B cell (primary cell): ENCODE data around the gene NKTR. TPM values are rescaled to one million over a fixed set of nuclear protein-coding genes. Genes with fewer than 3 reads are reported as not detected.

ENCODE experiments used
- ATAC-seq: fragments of 200-7000 bp; cut with Tn5 transposase; one replicate; pipeline ENCODE4 v1.10.0; 2021; ENCODE audit warnings: low read depth, mild to moderate bottlenecking, moderate number of reproducible peaks, moderate library complexity
- CTCF ChIA-PET: fragments of 350-600 bp; sonication (Branson Sonifier 250); formaldehyde crosslinking; loops from one replicate; lab custom pipeline; 2021; ENCODE audit warnings: antibody characterized with exemption, inconsistent platforms; lab: Charles Lee
- POLR2A ChIA-PET: fragments of 350-600 bp; sonication (Branson Sonifier 250); formaldehyde crosslinking; loops from one replicate; lab custom pipeline; 2021; ENCODE audit warnings: antibody characterized with exemption; lab: Charles Lee
- DNase-seq: peaks from one replicate; pipeline ENCODE4 v3.0.0; 2013
- H2AFZ ChIP-seq: 2 replicates; pipeline ENCODE4 v1.6.1; 2012; ENCODE audit warnings: mild to moderate bottlenecking, low read depth, low read length; ENCODE audit not compliant: insufficient read depth, poor library complexity, severe bottlenecking
- H3K27ac ChIP-seq, 2 donors: 1 replicate in 1 of 2; 2 replicates in 1 of 2; pipeline ENCODE4 v1.5.1; 2012 to 2013; ENCODE audit warnings: low read length in 2 of 2, mild to moderate bottlenecking in 2 of 2, moderate library complexity in 1 of 2
- H3K27me3 ChIP-seq, 4 experiments: fragments of 200-600 bp in 1 of 4; sonication (generic) in 1 of 4; replicated peaks in 1 of 4; 1 replicate in 2 of 4; 2 replicates in 2 of 4; pipeline versions ENCODE4 v1.6.1 to v1.7.0; 2013 to 2016; ENCODE audit warnings: low read length in 3 of 4, mild to moderate bottlenecking in 2 of 4, mixed read lengths in 1 of 4, moderate library complexity in 1 of 4; ENCODE audit not compliant: insufficient read depth in 4 of 4, control insufficient read depth in 3 of 4; ENCODE audit errors: control extremely low read depth in 1 of 4
- H3K36me3 ChIP-seq, 2 experiments: replicated peaks in 1 of 2; 1 replicate in 1 of 2; 2 replicates in 1 of 2; pipeline versions ENCODE4 v1.6.1 to v1.7.1; 2013; ENCODE audit warnings: low read length in 1 of 2; ENCODE audit not compliant: insufficient read depth in 2 of 2, control insufficient read depth in 1 of 2; ENCODE audit errors: control extremely low read depth in 1 of 2, extremely low read depth in 1 of 2
- H3K4me1 ChIP-seq, 2 donors: fragments of 200-600 bp in 1 of 2; sonication (generic) in 1 of 2; 1 replicate in 1 of 2; 2 replicates in 1 of 2; pipeline versions ENCODE4 v1.5.1 to v1.6.1; 2013 to 2017; ENCODE audit warnings: low read length in 2 of 2; ENCODE audit not compliant: control insufficient read depth in 2 of 2, insufficient read depth in 2 of 2
- H3K4me2 ChIP-seq: replicated peaks from 2 replicates; pipeline ENCODE3; 2012; ENCODE audit warnings: mild to moderate bottlenecking, low read depth, low read length; ENCODE audit not compliant: poor library complexity, severe bottlenecking
- H3K4me3 ChIP-seq, 5 experiments: fragments of 200-600 bp in 1 of 5; sonication (generic) in 1 of 5; 1 replicate in 3 of 5; 2 replicates in 2 of 5; pipeline versions ENCODE4 v1.5.1 to v1.7.0; 2011 to 2016; ENCODE audit warnings: low read length in 4 of 5, mild to moderate bottlenecking in 4 of 5, low read depth in 2 of 5, control low read depth in 1 of 5, moderate library complexity in 1 of 5; ENCODE audit not compliant: insufficient read depth in 1 of 5; ENCODE audit errors: control extremely low read depth in 1 of 5, extremely low read depth in 1 of 5
- H3K79me2 ChIP-seq: fragments of 200-600 bp; sonication (generic); one replicate; pipeline ENCODE4 v1.6.0; 2016; ENCODE audit warnings: low read length; ENCODE audit not compliant: control insufficient read depth, insufficient read depth
- H3K9ac ChIP-seq: fragments of 200-600 bp; sonication (generic); 2 replicates; pipeline ENCODE4 v1.6.1; 2017; ENCODE audit warnings: mild to moderate bottlenecking, low read length, moderate library complexity
- H3K9me3 ChIP-seq, 3 donors: one replicate each; pipeline versions ENCODE4 v1.6.1 to v1.7.1; 2013; ENCODE audit warnings: low read length in 2 of 3; ENCODE audit not compliant: control insufficient read depth in 2 of 3, insufficient read depth in 1 of 3; ENCODE audit errors: control extremely low read depth in 1 of 3
- H4K20me1 ChIP-seq: 2 replicates; pipeline ENCODE4 v1.6.0; 2012; ENCODE audit warnings: mild to moderate bottlenecking, low read length; ENCODE audit not compliant: insufficient read depth, control insufficient read depth, poor library complexity, severe bottlenecking
- H3K27ac Mint-ChIP-seq: one replicate; pipeline ENCODE4 v1.8.0; 2021; ENCODE audit warnings: mixed read lengths
- H3K27me3 Mint-ChIP-seq: one replicate; pipeline ENCODE4 v1.8.0; 2021; ENCODE audit warnings: mixed read lengths
- H3K4me1 Mint-ChIP-seq: one replicate; pipeline ENCODE4 v1.8.0; 2021; ENCODE audit warnings: mixed read lengths
- H3K4me3 Mint-ChIP-seq: one replicate; pipeline ENCODE4 v1.8.0; 2021; ENCODE audit warnings: mixed read lengths
- H3K9me3 Mint-ChIP-seq: one replicate; pipeline ENCODE4 v1.8.0; 2022; ENCODE audit warnings: mixed read lengths; ENCODE audit not compliant: insufficient read depth
- EZH2 ChIP-seq: IDR thresholded peaks from 2 replicates; pipeline ENCODE4 v1.6.1; 2012; ENCODE audit warnings: borderline replicate concordance, low read depth, mild to moderate bottlenecking, moderate library complexity, low read length; ENCODE audit not compliant: insufficient read depth, poor library complexity, severe bottlenecking
- WGBS: methylation state at CpG from one replicate; pipeline ENCODE4 v1.1.5; 2013; ENCODE audit warnings: missing lambda C conversion rate; ENCODE audit not compliant: insufficient coverage; 5-methylcytosine and 5-hydroxymethylcytosine counted together
- intact Hi-C: fragments of 100-400 bp; cut with micrococcal nuclease; formaldehyde crosslinking; loops from one replicate; pipeline ENCODE4 v1.10.0; 2022
- polyA plus RNA-seq: library from polyadenylated mRNA; depleted of rRNA; stranded (reverse); fragments of >200 nt; gene quantifications from 2 replicates; pipeline ENCODE4 v1.2.3, GENCODE V29; 2012
- total RNA-seq, 2 donors: library from RNA; stranded (reverse); fragments of 120-200 nt in 1 of 2; gene quantifications; 1 replicate in 1 of 2; 2 replicates in 1 of 2; pipeline versions ENCODE4 v1.2.3 to v1.2.4, GENCODE V29; 2013 to 2022
- TF ChIP-seq, protein P1 (sequence below): fragments of 200-600 bp; IDR thresholded peaks from one replicate; pipeline ENCODE4 v1.8.0; 2022; ENCODE audit warnings: antibody characterized with exemption, mild to moderate bottlenecking

NKTR gene
- total and polyA plus RNA-seq, 2 donors (not counting 1 experiment from before 2014, with no cell fraction given): 58.0 to 227 TPM

DNA sequence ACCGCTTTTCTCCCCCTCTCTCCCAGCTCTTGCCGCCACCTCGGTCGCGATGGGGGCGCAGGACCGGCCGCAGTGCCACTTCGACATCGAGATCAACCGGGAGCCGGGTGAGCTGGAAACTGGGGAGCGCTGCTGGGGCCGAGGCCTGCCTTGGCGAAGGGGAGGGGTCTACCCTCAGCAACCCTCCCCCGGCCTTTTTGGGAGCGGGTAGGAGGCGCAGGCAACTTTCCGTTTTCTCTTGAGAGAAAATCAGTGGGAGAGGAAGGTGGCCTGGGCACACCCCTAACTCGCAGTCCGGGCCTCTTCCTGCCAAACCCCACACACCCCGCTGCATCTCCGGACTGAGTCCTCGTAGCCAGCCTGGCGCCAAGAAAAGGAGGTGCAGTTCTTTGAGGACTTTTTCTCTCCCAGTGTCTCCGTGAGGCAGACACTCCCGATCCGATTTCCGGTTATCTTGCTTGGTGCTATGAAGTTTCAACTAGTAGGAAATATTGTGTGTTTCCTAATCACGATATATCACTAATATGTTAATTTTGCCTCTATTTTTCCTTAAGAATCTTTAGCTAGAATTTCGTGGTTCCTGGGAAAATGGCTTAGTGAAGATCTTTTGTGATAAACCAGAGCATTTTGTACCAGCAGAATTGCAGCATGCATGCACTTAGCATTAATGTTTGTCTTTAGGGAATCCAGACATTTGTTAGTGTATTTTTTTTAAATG is 631 bp downstream of the NKTR start:
- Histone ChIP-seq H3K4me2 (peak overlapping the region; percentile 86), H3K79me2 (peaks cover 59% of the 10 kb centered on the region), H3K9ac (peak overlapping the region; percentile 85), H4K20me1 (peaks cover 22% of the 10 kb centered on the region), H3K27ac (peak overlapping the region; percentile 84 to 88), H3K4me1 (peaks cover 11 to 19% of the 10 kb centered on the region in 2 donors), H3K36me3 (peaks cover 3 to 4% of the 10 kb centered on the region in 2 experiments), H3K27me3 (no peaks in the 10 kb centered on the region), H3K9me3 (peaks cover 3 to 5% (median 4%) of the 10 kb centered on the region in 3 donors), H2AFZ (peak overlapping the region; percentile 92), H3K4me3 (peak overlapping the region; percentile 74 to 86 (median 85))
- H3K4me1 Mint-ChIP-seq: peaks cover 36% of the 10 kb centered on the region
- H3K27ac Mint-ChIP-seq: peak overlapping the region; percentile 99
- no peaks in the 10 kb centered on the region for H3K27me3 Mint-ChIP-seq
- H3K9me3 Mint-ChIP-seq: peaks cover 3% of the 10 kb centered on the region
- CTCF ChIA-PET: interaction anchor here (0.6 to 3.3 kb wide), 8 partner anchors 10 to 391 kb away, joined by 3 to 36 read pairs (median 4); partner anchors contain the start of genes SEC22C and SS18L2
- intact Hi-C loops: loop anchor here (1.0 to 5.0 kb wide), 5 partner anchors 11 to 588 kb away; partner anchors contain the start of genes CCDC13 and SS18L2
- peak; percentile 1 for ATAC-seq
- under 1% methylated on average over 15 of the region's 31 CpGs for WGBS
- no peak for DNase-seq
- POLR2A ChIA-PET: interaction anchor here (0.6 to 2.3 kb wide), 6 partner anchors 10 to 1089 kb away, joined by 3 to 29 read pairs (median 4); partner anchors contain the start of genes HIGD1A, SEC22C and SS18L2
- TF ChIP-seq EZH2: no peak
- TF ChIP-seq, protein P1, sequence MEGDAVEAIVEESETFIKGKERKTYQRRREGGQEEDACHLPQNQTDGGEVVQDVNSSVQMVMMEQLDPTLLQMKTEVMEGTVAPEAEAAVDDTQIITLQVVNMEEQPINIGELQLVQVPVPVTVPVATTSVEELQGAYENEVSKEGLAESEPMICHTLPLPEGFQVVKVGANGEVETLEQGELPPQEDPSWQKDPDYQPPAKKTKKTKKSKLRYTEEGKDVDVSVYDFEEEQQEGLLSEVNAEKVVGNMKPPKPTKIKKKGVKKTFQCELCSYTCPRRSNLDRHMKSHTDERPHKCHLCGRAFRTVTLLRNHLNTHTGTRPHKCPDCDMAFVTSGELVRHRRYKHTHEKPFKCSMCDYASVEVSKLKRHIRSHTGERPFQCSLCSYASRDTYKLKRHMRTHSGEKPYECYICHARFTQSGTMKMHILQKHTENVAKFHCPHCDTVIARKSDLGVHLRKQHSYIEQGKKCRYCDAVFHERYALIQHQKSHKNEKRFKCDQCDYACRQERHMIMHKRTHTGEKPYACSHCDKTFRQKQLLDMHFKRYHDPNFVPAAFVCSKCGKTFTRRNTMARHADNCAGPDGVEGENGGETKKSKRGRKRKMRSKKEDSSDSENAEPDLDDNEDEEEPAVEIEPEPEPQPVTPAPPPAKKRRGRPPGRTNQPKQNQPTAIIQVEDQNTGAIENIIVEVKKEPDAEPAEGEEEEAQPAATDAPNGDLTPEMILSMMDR: no peak
- peak overlapping the region; percentile 99 for H3K4me3 Mint-ChIP-seq
